Memory B cell (primary cell): ENCODE data around the gene GRAMD1B.
"Not testable (repeated sequence)": the region's sequence is repeated elsewhere in the genome, so short reads cannot be mapped to it uniquely, and the experiment has no call there.

Source experiments
- ATAC-seq: fragments of 150-1000 bp; cut with Tn5 transposase; 2 replicates; pipeline ENCODE4 v1.10.0; 2021; ENCODE audit warnings: low read depth, mild to moderate bottlenecking, moderate library complexity
- DNase-seq, 2 donors: peaks; one replicate each; pipeline ENCODE4 v3.0.0; 2022; ENCODE audit warnings: low spot score in 2 of 2
- H3K27ac Mint-ChIP-seq: one replicate; pipeline ENCODE4 v1.8.0; 2022; ENCODE audit warnings: mild to moderate bottlenecking, moderate library complexity, mixed read lengths
- H3K27me3 Mint-ChIP-seq: one replicate; pipeline ENCODE4 v1.8.0; 2022; ENCODE audit warnings: mixed read lengths
- H3K36me3 Mint-ChIP-seq: one replicate; pipeline ENCODE4 v1.8.0; 2022; ENCODE audit warnings: mild to moderate bottlenecking, mixed read lengths
- H3K4me1 Mint-ChIP-seq: one replicate; pipeline ENCODE4 v1.8.0; 2022; ENCODE audit warnings: mixed read lengths
- H3K4me3 Mint-ChIP-seq: one replicate; pipeline ENCODE4 v1.8.0; 2022; ENCODE audit warnings: mild to moderate bottlenecking, moderate library complexity, mixed read lengths
- H3K9me3 Mint-ChIP-seq: one replicate; pipeline ENCODE4 v1.8.0; 2022; ENCODE audit warnings: mixed read lengths

The GRAMD1B gene

GRCh38 chr11:123448823-123449222 lies 18.8 kb downstream of the GRAMD1B start:
- Mint-ChIP-seq H3K27ac (no peak overlapping the region), H3K4me3 (no peak overlapping the region), H3K4me1 (no peaks in the 10 kb centered on the region), H3K36me3 (no peaks in the 10 kb centered on the region), H3K9me3 (no peaks in the 10 kb centered on the region), H3K27me3 (peaks cover 2% of the 10 kb centered on the region)
- no peak for ATAC-seq
- no peak for DNase-seq

- no peaks in the 10 kb centered on the region for H3K4me1 Mint-ChIP-seq
- no peak overlapping the region for H3K4me3 Mint-ChIP-seq
- H3K27me3 Mint-ChIP-seq, result peaks cover 2% of the 10 kb centered on the region
- H3K27ac Mint-ChIP-seq, result no peak overlapping the region
- DNase-seq, result no peak
- no peaks in the 10 kb centered on the region for H3K36me3 Mint-ChIP-seq
- no peaks in the 10 kb centered on the region for H3K9me3 Mint-ChIP-seq
- no peak for ATAC-seq
Observed at GRCh38 chr11:123449436-123449835, 19.4 kb downstream of the GRAMD1B start.

GRCh38 chr11:123450623-123451022 lies 20.6 kb downstream of the GRAMD1B start:
- no peaks in the 10 kb centered on the region for H3K9me3 Mint-ChIP-seq
- no peak overlapping the region for H3K4me3 Mint-ChIP-seq
- ATAC-seq, result no peak
- peaks cover 4% of the 10 kb centered on the region for H3K27me3 Mint-ChIP-seq
- no peaks in the 10 kb centered on the region for H3K36me3 Mint-ChIP-seq
- no peaks in the 10 kb centered on the region for H3K4me1 Mint-ChIP-seq
- no peak for DNase-seq
- H3K27ac Mint-ChIP-seq, result no peak overlapping the region

DNA sequence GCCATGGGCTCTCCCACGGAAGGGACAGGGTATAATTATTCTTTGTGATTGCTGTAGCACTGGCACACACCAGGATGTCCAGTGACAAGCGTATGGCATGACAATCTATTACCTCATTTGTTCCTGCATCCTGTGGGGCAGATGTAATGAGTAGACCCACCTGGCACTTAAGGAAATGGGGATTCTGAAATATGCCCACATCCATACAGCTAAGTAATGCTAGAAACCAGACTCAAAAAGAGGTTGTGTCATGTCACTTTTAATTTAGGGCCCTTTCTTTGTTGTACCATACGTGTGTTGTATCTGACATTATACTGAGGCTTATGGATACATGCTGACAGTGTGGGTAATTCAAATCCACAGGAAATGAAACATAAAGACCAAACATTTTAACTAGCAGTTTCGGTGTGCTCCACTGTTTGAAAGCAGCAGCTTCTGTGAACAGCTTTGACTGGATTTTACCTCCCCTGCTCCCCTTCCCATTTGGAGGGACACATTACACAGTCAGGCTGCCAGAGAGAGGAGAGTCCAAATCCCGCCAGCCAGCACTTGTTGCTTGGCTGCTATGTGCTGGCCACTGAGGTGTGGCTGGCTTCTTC lies 21.2 kb downstream of the GRAMD1B start:
- ATAC-seq, result no peak
- no peak overlapping the region for H3K27ac Mint-ChIP-seq
- H3K4me1 Mint-ChIP-seq, result no peaks in the 10 kb centered on the region

DNA sequence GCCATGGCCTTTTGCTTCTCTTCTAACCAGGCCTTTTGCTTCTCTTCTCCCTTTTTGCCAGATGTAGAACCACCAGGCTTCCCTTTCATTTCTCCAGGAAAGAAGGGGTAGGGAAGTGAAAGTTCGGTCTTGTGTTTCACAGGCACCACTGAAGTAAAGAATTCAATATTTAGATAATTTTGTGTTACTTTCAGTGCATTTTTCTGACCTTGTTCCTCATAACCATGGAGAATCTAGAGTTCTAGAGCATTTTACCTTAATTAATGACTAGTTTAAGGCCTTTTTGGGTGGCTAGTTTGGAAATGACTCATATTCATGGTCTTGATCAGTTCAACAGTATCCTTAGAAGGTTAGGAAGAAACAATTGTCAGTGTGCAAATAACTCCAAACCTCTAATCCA lies 22.7 kb downstream of the GRAMD1B start:
- no peak for ATAC-seq
- H3K27ac Mint-ChIP-seq, result no peak overlapping the region
- no peaks in the 10 kb centered on the region for H3K4me1 Mint-ChIP-seq
- peaks cover 2% of the 10 kb centered on the region for H3K27me3 Mint-ChIP-seq
- DNase-seq, result no peak
- no peak overlapping the region for H3K4me3 Mint-ChIP-seq
- H3K9me3 Mint-ChIP-seq, result no peaks in the 10 kb centered on the region
- no peaks in the 10 kb centered on the region for H3K36me3 Mint-ChIP-seq

More for the DNA sequence above, 21.2 kb downstream of the GRAMD1B start:
- H3K4me3 Mint-ChIP-seq, result no peak overlapping the region
- DNase-seq, result no peak
- H3K27me3 Mint-ChIP-seq, result peaks cover 4% of the 10 kb centered on the region
- H3K9me3 Mint-ChIP-seq, result no peaks in the 10 kb centered on the region
- H3K36me3 Mint-ChIP-seq, result no peaks in the 10 kb centered on the region

- ATAC-seq, result no peak
- Mint-ChIP-seq H3K36me3 (no peaks in the 10 kb centered on the region), H3K9me3 (no peaks in the 10 kb centered on the region), H3K27ac (no peak overlapping the region), H3K4me1 (no peaks in the 10 kb centered on the region), H3K27me3 (peaks cover 2% of the 10 kb centered on the region), H3K4me3 (no peak overlapping the region)
- no peak for DNase-seq
Observed at GRCh38 chr11:123454060-123454651, 24.1 kb downstream of the GRAMD1B start.

- Mint-ChIP-seq H3K4me1 (no peaks in the 10 kb centered on the region), H3K9me3 (no peaks in the 10 kb centered on the region), H3K27me3 (peaks cover 2% of the 10 kb centered on the region), H3K27ac (no peak overlapping the region), H3K36me3 (no peaks in the 10 kb centered on the region), H3K4me3 (no peak overlapping the region)
- no peak for ATAC-seq
- DNase-seq, result no peak
Observed at GRCh38 chr11:123454796-123455195, 24.7 kb downstream of the GRAMD1B start.

- H3K4me1 Mint-ChIP-seq, H3K27me3 Mint-ChIP-seq, H3K9me3 Mint-ChIP-seq, H3K27ac Mint-ChIP-seq, H3K36me3 Mint-ChIP-seq, ATAC-seq, DNase-seq, H3K4me3 Mint-ChIP-seq: not testable (repeated sequence)
Observed at GRCh38 chr11:123456448-123456847, 26.4 kb downstream of the GRAMD1B start.

DNA sequence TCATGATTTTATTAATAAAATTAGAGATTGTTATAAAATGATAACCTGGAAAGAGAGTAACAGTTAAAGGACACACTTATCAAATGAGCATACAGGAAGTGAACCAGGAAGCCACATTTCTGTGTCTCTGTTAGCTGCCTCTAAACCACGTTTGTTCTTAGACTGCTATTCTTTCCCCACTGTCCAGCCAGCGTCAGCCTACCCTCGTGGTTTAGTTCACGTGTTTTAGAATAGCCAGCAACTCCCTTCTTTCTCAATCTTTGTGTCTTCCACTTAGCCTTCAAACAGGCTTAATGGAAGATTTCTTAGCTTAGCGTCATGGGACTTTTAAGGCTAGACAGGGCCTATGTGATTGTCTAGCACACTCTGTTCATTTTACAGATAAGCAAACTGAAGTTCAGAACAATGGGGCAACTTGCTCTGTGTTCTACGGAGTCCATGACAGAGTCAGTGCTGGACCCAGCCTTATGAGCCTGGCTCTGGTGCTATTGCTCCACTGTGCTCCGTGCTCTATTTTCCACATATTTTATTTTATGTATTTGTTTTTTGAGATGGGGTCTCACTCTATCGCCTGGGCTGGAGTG lies 27.2 kb downstream of the GRAMD1B start:
- no peak overlapping the region for H3K27ac Mint-ChIP-seq
- ATAC-seq, result no peak

DNA sequence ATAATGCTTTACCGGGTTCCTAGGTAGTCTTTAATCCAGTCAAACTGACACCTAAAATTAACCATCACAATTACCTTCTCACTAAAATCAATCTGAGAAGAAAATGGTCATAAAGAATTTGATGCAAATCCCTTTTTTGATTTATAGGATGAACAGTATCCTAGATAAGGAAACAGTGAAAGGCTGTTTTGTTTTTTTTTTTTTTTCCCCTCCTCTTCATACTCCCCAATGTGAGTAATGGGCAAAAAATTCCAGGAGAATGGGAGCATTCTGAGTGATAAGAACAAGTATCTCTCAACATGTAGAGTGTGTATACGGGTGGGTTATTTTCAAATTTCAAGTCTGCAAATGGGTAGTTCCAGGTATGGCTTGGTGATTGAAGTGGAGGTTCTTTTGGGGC lies 28.4 kb downstream of the GRAMD1B start:
- DNase-seq, result no peak
- H3K4me1 Mint-ChIP-seq, result no peaks in the 10 kb centered on the region
- ATAC-seq, result no peak
- H3K27ac Mint-ChIP-seq, result no peak overlapping the region
- H3K27me3 Mint-ChIP-seq, result peaks cover 5% of the 10 kb centered on the region
- H3K4me3 Mint-ChIP-seq, result no peak overlapping the region
- no peaks in the 10 kb centered on the region for H3K36me3 Mint-ChIP-seq
- H3K9me3 Mint-ChIP-seq, result no peaks in the 10 kb centered on the region

More for the DNA sequence above, 27.2 kb downstream of the GRAMD1B start:
- H3K9me3 Mint-ChIP-seq, result no peaks in the 10 kb centered on the region
- peaks cover 4% of the 10 kb centered on the region for H3K27me3 Mint-ChIP-seq
- H3K4me1 Mint-ChIP-seq, result no peaks in the 10 kb centered on the region
- no peak for DNase-seq
- no peaks in the 10 kb centered on the region for H3K36me3 Mint-ChIP-seq
- H3K4me3 Mint-ChIP-seq, result no peak overlapping the region

DNA sequence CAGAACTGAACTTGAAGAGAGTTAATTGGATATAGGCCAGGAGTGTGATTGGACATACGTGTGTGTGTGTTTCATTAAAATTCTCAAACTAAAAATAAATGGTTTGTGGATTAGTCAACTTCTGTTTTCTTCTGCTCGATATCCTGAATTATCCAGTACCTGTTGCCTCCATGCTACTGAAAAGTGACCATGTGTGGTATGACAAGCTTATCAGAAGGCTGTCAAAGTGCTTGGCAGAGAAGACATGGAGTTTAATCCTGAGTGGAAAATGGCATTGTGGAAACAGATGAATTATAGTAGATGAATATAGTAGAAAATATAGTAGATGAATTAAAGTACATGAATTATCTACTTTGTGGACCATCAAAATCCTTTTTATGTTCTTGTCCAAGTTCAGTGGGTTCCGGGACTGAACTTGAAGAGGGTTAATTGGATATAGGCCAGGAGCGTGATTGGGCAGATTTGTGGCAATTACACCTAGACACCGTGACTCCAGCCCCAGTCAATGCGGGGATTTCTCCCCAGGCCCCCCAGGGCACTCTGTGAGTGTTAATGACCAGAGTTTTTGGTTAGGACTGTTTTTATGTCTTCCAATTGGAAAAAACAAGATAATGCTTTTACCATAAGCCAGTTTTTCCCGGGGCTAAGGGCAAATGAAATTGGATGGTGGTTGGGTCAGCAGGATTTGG lies 30.1 kb downstream of the GRAMD1B start:
- no peaks in the 10 kb centered on the region for H3K9me3 Mint-ChIP-seq

GRCh38 chr11:123461164-123461563 lies 31.1 kb downstream of the GRAMD1B start:
- H3K4me3 Mint-ChIP-seq, result no peak overlapping the region
- H3K4me1 Mint-ChIP-seq, result no peaks in the 10 kb centered on the region
- ATAC-seq, result no peak
- H3K27me3 Mint-ChIP-seq, result peaks cover 7% of the 10 kb centered on the region
- DNase-seq, result no peak
- H3K27ac Mint-ChIP-seq, result no peak overlapping the region
- no peaks in the 10 kb centered on the region for H3K36me3 Mint-ChIP-seq
- no peaks in the 10 kb centered on the region for H3K9me3 Mint-ChIP-seq

More for the DNA sequence above, 30.1 kb downstream of the GRAMD1B start:
- H3K27me3 Mint-ChIP-seq, result peaks cover 9% of the 10 kb centered on the region
- no peak for ATAC-seq
- no peaks in the 10 kb centered on the region for H3K4me1 Mint-ChIP-seq
- no peaks in the 10 kb centered on the region for H3K36me3 Mint-ChIP-seq
- no peak overlapping the region for H3K27ac Mint-ChIP-seq
- DNase-seq, result no peak
- H3K4me3 Mint-ChIP-seq, result no peak overlapping the region

- H3K36me3 Mint-ChIP-seq, DNase-seq, H3K4me3 Mint-ChIP-seq, H3K27me3 Mint-ChIP-seq, ATAC-seq, H3K9me3 Mint-ChIP-seq, H3K4me1 Mint-ChIP-seq, H3K27ac Mint-ChIP-seq: not testable (repeated sequence)
Observed at GRCh38 chr11:123465667-123466066, 35.6 kb downstream of the GRAMD1B start.

DNA sequence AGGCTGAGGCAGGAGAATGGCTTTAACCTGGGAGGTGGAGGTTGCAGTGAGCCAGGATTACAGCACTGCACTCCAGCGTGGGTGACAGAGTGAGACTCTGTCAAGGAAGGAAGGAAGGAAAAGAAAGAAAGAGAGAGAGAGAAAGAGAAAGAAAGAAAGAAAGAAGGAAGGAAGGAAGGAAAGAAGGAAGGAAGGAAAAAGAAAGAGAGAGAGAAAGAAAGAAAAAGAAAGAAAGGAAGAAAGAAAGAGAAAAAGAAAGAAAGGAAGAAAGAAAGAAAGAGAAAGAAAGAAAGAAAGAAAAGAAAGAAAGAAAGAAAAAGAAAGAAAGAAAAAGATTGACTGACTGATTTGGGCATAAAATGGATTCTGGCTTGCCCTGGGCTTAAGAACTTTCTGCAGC lies 36.1 kb downstream of the GRAMD1B start:
- H3K27ac Mint-ChIP-seq, H3K9me3 Mint-ChIP-seq, H3K4me1 Mint-ChIP-seq, ATAC-seq, DNase-seq, H3K27me3 Mint-ChIP-seq, H3K36me3 Mint-ChIP-seq, H3K4me3 Mint-ChIP-seq: not testable (repeated sequence)
